H54 (cell line): ENCODE measurements around the gene GPSM3.

Experiments used
- DNase-seq: peaks from one replicate; pipeline ENCODE4 v3.0.0; 2011; ENCODE audit warnings: low spot score, mixed read lengths; ENCODE audit not compliant: insufficient read length
- FAIRE-seq: peaks from 3 replicates; lab custom pipeline; 2011; peaks lifted over from hg19 to GRCh38; lab: Jason Lieb, UNC
- POLR2A ChIP-seq: IDR thresholded peaks from 2 replicates; pipeline ENCODE4 v1.6.1; 2011; ENCODE audit warnings: low read depth, mild to moderate bottlenecking, low read length

GPSM3 gene

GRCh38 chr6:32167154-32167760 lies 25.2 kb downstream of the GPSM3 start:
- no peak for TF ChIP-seq POLR2A
- no peak for FAIRE-seq
- DNase-seq, result no peak

GRCh38 chr6:32166411-32167061 lies 25.9 kb downstream of the GPSM3 start:
- DNase-seq (no peak), FAIRE-seq (no peak)
- TF ChIP-seq POLR2A, result no peak

- no peak for TF ChIP-seq POLR2A
- no peak for DNase-seq
- no peak for FAIRE-seq
These were observed 28.1 kb downstream of the GPSM3 start, which contains the start of gene EGFL8 for GRCh38 chr6:32164295-32164694. TSS of gene EGFL8 (plus strand) at chr6:32164595. CDS start at chr6:32166166, 1,571 bp downstream.

- TF ChIP-seq POLR2A, result no peak
- DNase-seq (no peak), FAIRE-seq (no peak)
These were observed 28.7 kb downstream of the GPSM3 start for GRCh38 chr6:32163559-32164258.

- FAIRE-seq (no peak), DNase-seq (no peak)
- no peak for TF ChIP-seq POLR2A
These were observed 34.4 kb downstream of the GPSM3 start for GRCh38 chr6:32158052-32158451.

GRCh38 chr6:32156891-32157290 lies 35.6 kb downstream of the GPSM3 start:
- TF ChIP-seq POLR2A, result no peak
- no peak for DNase-seq
- no peak for FAIRE-seq

- FAIRE-seq (no peak), DNase-seq (peak; percentile 64)
- TF ChIP-seq POLR2A, result no peak
These were observed 37.8 kb downstream of the GPSM3 start for GRCh38 chr6:32154514-32155161.

- DNase-seq, result peak; percentile 86
- peak; percentile 66 for FAIRE-seq
- peak; percentile 8; the same call in 1 of the 2 replicates for TF ChIP-seq POLR2A
These were observed 38.6 kb downstream of the GPSM3 start, which contains the start of gene PPT2 for GRCh38 chr6:32153564-32154513. TSS of gene PPT2 (plus strand) at chr6:32154141. CDS start at chr6:32154595, 454 bp downstream.

- no peak for TF ChIP-seq POLR2A
- no peak for DNase-seq
These were observed 39.5 kb downstream of the GPSM3 start for GRCh38 chr6:32152769-32153563.

GRCh38 chr6:32151863-32152768 lies 40.3 kb downstream of the GPSM3 start, which contains the start of gene PRRT1:
TSS of gene PRRT1 (minus strand) at chr6:32151939. CDS start at chr6:32151827, 112 bp downstream.
- FAIRE-seq (no peak), DNase-seq (no peak)
- TF ChIP-seq POLR2A, result no peak

More at GRCh38 chr6:32152769-32153563, 39.5 kb downstream of the GPSM3 start:
- FAIRE-seq, result no peak
